CMK (cell line): ENCODE measurements around the gene PSG2.
"Not testable (repeated sequence)": the region's sequence is repeated elsewhere in the genome, so short reads cannot be mapped to it uniquely, and the experiment has no call there.

Experiments used
- DNase-seq: peaks from one replicate; pipeline ENCODE4 v3.0.0-alpha.2; 2010; ENCODE audit warnings: low read depth

PSG2 gene

GRCh38 chr19:43077881-43078280 is 4.6 kb downstream of the PSG2 start:
- DNase-seq = not testable (repeated sequence)

- not testable (repeated sequence) for DNase-seq
These were observed 20.1 kb downstream of the PSG2 start for GRCh38 chr19:43062418-43062817.

- not testable (repeated sequence) for DNase-seq
These were observed 21.2 kb downstream of the PSG2 start for GRCh38 chr19:43061326-43061725.

GRCh38 chr19:43060254-43060653 is 22.2 kb downstream of the PSG2 start:
- DNase-seq = not testable (repeated sequence)

GRCh38 chr19:43059482-43059881 is 23.0 kb downstream of the PSG2 start:
- not testable (repeated sequence) for DNase-seq

GRCh38 chr19:43058440-43058839 is 24.1 kb downstream of the PSG2 start:
- DNase-seq = not testable (repeated sequence)

GRCh38 chr19:43047966-43048365 is 34.5 kb downstream of the PSG2 start:
- not testable (repeated sequence) for DNase-seq

GRCh38 chr19:43046578-43046977 is 35.9 kb downstream of the PSG2 start:
- DNase-seq = not testable (repeated sequence)

- DNase-seq = not testable (repeated sequence)
These were observed 38.9 kb downstream of the PSG2 start for GRCh38 chr19:43043492-43044180.

GRCh38 chr19:43031645-43032044 is 50.9 kb downstream of the PSG2 start:
- not testable (repeated sequence) for DNase-seq

GRCh38 chr19:43028866-43029265 is 53.6 kb downstream of the PSG2 start:
- no peak for DNase-seq

GRCh38 chr19:43027985-43028384 is 54.5 kb downstream of the PSG2 start:
- DNase-seq = not testable (repeated sequence)

GRCh38 chr19:43027061-43027460 is 55.4 kb downstream of the PSG2 start:
- not testable (repeated sequence) for DNase-seq

GRCh38 chr19:43026369-43026768 is 56.1 kb downstream of the PSG2 start, which contains the start of gene PSG11:
PSG11 (minus strand) TSS chr19:43026469; CDS start chr19:43026372, 97 bp downstream.
- not testable (repeated sequence) for DNase-seq

- not testable (repeated sequence) for DNase-seq
These were observed 60.4 kb downstream of the PSG2 start for GRCh38 chr19:43022098-43022497.

- not testable (repeated sequence) for DNase-seq
These were observed 60.9 kb downstream of the PSG2 start for GRCh38 chr19:43021629-43022028.

GRCh38 chr19:43019588-43019987 is 62.9 kb downstream of the PSG2 start:
- DNase-seq = not testable (repeated sequence)
